GM19238 (cell line): ENCODE data around the gene WDR64.

Source experiments
- DNase-seq: peaks from one replicate; pipeline ENCODE4 v3.0.0; 2011; ENCODE audit warnings: low spot score; ENCODE audit not compliant: insufficient read length

Gene WDR64

GRCh38 chr1:241652012-241652411 is at the start of gene WDR64:
WDR64 (plus strand) TSS chr1:241652281; CDS start chr1:241652485, 204 bp downstream.
- DNase-seq: no peak

- DNase-seq: no peak
Measured at GRCh38 chr1:241603731-241604245, 48.3 kb upstream of the WDR64 start.

- DNase-seq: no peak
Measured at GRCh38 chr1:241605146-241605805, 46.8 kb upstream of the WDR64 start.

- DNase-seq: no peak
Measured at GRCh38 chr1:241606544-241606943, 45.5 kb upstream of the WDR64 start.

- no peak for DNase-seq
Measured at GRCh38 chr1:241607497-241607896, 44.6 kb upstream of the WDR64 start.

GRCh38 chr1:241608379-241609033 is 43.6 kb upstream of the WDR64 start:
- DNase-seq: no peak

- DNase-seq: no peak
Measured at GRCh38 chr1:241610056-241610815, 41.8 kb upstream of the WDR64 start.

GRCh38 chr1:241611063-241611462 is 41.0 kb upstream of the WDR64 start:
- DNase-seq: peak; percentile 14

GRCh38 chr1:241611736-241612135 is 40.3 kb upstream of the WDR64 start:
- no peak for DNase-seq

GRCh38 chr1:241612533-241613477 is 39.3 kb upstream of the WDR64 start:
- DNase-seq: no peak

- DNase-seq: no peak
Measured at GRCh38 chr1:241614144-241614543, 37.9 kb upstream of the WDR64 start.

GRCh38 chr1:241614572-241614971 is 37.5 kb upstream of the WDR64 start:
- DNase-seq: no peak

- DNase-seq: no peak
Measured at GRCh38 chr1:241615043-241615974, 36.8 kb upstream of the WDR64 start.

- no peak for DNase-seq
Measured at GRCh38 chr1:241617426-241617825, 34.7 kb upstream of the WDR64 start.

- no peak for DNase-seq
Measured at GRCh38 chr1:241622669-241623068, 29.4 kb upstream of the WDR64 start.

- DNase-seq: no peak
Measured at GRCh38 chr1:241624935-241625334, 27.1 kb upstream of the WDR64 start.

- DNase-seq: no peak
Measured at GRCh38 chr1:241627453-241628259, 24.4 kb upstream of the WDR64 start.

GRCh38 chr1:241630005-241630404 is 22.1 kb upstream of the WDR64 start:
- no peak for DNase-seq

GRCh38 chr1:241630476-241630875 is 21.6 kb upstream of the WDR64 start:
- no peak for DNase-seq
